Measurements from ENCODE around the gene CANT1. TPM values are rescaled to one million over a fixed set of nuclear protein-coding genes. Genes with fewer than 3 reads are reported as not detected.

Gene CANT1
- total and polyA plus RNA-seq, 2 of the 13 experiments (the other 11 are each of a cell fraction or from before 2014, with no cell fraction given), result 34.1 to 42.1 TPM

GRCh38 chr17:78973792-78974520, 35.6 kb downstream of the CANT1 start (continued):
- TF ChIP-seq RBM22 (optimal IDR thresholded peaks at IDR 0.05; ENCODE audit: low read length), result peak; percentile 26
- TF ChIP-seq POLR2A (IDR thresholded peaks at IDR 0.05; ENCODE audit: insufficient read depth in 1 of 2, low read depth in 2 of 2, low read length in 2 of 2), result peak in 1 of 2 experiments; percentile 9; a peak in 2 of 4 replicates
- no peak for TF ChIP-seq ZNF550 (CRISPR knock-in tag; IDR thresholded peaks at IDR 0.05; ENCODE audit: borderline replicate concordance)
- TF ChIP-seq SNAI1 (CRISPR knock-in tag; IDR thresholded peaks at IDR 0.05; ENCODE audit: borderline replicate concordance), result no peak

DNA sequence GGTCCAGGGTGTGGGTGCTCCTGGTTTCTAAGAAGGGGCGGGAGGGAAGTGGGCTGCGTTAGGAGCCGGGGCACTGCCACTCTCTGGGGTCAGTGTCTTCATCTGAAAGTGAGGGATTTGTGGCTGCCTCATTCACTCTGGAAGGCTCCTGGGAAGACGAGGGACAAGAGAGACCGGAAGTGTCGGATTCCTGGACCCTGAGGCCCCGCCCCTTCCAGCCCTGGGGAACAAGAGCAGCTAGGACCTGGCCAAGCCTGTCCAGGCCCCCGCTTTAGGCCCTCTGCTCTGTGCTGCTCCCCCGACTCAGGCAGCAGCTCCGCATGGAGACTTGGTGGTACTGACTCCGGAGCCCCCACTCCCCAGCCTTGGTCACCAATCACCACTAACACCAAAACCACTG, 36.4 kb downstream of the CANT1 start:
- Histone ChIP-seq H2AFZ (ENCODE audit: low read length) (no peak overlapping the region), H4K20me1 (ENCODE audit: insufficient read depth, low read length) (peaks cover 16% of the 10 kb centered on the region; the same call in 1 of the 2 replicates), H3K27ac (ENCODE audit: extremely low read length, insufficient read depth, low read length) (no peak overlapping the region), H3K4me3 (replicated peaks in 1 of 3; ENCODE audit: insufficient read depth in 1 of 3, low read depth in 2 of 3, low read length in 3 of 3) (no peak overlapping the region), H3K9me3 (ENCODE audit: low read length) (no peaks in the 10 kb centered on the region), H3K36me3 (replicated peaks in 1 of 2; ENCODE audit: control insufficient read depth in 1 of 2, insufficient read depth in 2 of 2, low read length in 2 of 2) (peaks cover 10 to 54% of the 10 kb centered on the region in 2 experiments), H3K4me2 (ENCODE audit: low read depth, low read length) (no peak overlapping the region), H3K27me3 (ENCODE audit: control insufficient read depth in 1 of 2, insufficient read depth in 2 of 2, low read length in 2 of 2) (no peaks in the 10 kb centered on the region), H3K79me2 (ENCODE audit: insufficient read depth, low read length) (peaks cover 13% of the 10 kb centered on the region), H3K4me1 (ENCODE audit: insufficient read depth, low read length) (peaks cover 47% of the 10 kb centered on the region), H3K9ac (ENCODE audit: insufficient read depth, low read depth, low read length) (no peak overlapping the region)
- CTCF ChIA-PET (ENCODE audit: low intra/inter-chr PET ratio, low total read pairs), result no interaction called here
- no TSS peak for BruUV-seq (replicated peaks)
- DNase-seq (ENCODE audit: low spot score) (no peak), ATAC-seq (peak; percentile 1; the same call in 1 of the 3 replicates), FAIRE-seq (no peak)
- intact Hi-C loops (cut with micrococcal nuclease; ENCODE audit: unreplicated experiment), result no loop called here
- TF ChIP-seq, protein P1, sequence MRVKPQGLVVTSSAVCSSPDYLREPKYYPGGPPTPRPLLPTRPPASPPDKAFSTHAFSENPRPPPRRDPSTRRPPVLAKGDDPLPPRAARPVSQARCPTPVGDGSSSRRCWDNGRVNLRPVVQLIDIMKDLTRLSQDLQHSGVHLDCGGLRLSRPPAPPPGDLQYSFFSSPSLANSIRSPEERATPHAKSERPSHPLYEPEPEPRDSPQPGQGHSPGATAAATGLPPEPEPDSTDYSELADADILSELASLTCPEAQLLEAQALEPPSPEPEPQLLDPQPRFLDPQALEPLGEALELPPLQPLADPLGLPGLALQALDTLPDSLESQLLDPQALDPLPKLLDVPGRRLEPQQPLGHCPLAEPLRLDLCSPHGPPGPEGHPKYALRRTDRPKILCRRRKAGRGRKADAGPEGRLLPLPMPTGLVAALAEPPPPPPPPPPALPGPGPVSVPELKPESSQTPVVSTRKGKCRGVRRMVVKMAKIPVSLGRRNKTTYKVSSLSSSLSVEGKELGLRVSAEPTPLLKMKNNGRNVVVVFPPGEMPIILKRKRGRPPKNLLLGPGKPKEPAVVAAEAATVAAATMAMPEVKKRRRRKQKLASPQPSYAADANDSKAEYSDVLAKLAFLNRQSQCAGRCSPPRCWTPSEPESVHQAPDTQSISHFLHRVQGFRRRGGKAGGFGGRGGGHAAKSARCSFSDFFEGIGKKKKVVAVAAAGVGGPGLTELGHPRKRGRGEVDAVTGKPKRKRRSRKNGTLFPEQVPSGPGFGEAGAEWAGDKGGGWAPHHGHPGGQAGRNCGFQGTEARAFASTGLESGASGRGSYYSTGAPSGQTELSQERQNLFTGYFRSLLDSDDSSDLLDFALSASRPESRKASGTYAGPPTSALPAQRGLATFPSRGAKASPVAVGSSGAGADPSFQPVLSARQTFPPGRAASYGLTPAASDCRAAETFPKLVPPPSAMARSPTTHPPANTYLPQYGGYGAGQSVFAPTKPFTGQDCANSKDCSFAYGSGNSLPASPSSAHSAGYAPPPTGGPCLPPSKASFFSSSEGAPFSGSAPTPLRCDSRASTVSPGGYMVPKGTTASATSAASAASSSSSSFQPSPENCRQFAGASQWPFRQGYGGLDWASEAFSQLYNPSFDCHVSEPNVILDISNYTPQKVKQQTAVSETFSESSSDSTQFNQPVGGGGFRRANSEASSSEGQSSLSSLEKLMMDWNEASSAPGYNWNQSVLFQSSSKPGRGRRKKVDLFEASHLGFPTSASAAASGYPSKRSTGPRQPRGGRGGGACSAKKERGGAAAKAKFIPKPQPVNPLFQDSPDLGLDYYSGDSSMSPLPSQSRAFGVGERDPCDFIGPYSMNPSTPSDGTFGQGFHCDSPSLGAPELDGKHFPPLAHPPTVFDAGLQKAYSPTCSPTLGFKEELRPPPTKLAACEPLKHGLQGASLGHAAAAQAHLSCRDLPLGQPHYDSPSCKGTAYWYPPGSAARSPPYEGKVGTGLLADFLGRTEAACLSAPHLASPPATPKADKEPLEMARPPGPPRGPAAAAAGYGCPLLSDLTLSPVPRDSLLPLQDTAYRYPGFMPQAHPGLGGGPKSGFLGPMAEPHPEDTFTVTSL (CRISPR knock-in tag; IDR thresholded peaks at IDR 0.05; ENCODE audit: borderline replicate concordance), result no peak
- peak; percentile 17 for TF ChIP-seq AGO1 (IDR thresholded peaks at IDR 0.05; ENCODE audit: low read depth, low read length, poor library complexity, severe bottlenecking)
- no peak for TF ChIP-seq ZBTB39 (CRISPR knock-in tag; IDR thresholded peaks at IDR 0.05)
- no peak for TF ChIP-seq DDIT3 (CRISPR knock-in tag; IDR thresholded peaks at IDR 0.05)
- no peak for TF ChIP-seq ZSCAN22 (CRISPR knock-in tag; IDR thresholded peaks at IDR 0.05)
- TF ChIP-seq AGO2 (optimal IDR thresholded peaks at IDR 0.05; ENCODE audit: low read depth, low read length), result peak; percentile 2
- TF ChIP-seq NFYC (CRISPR knock-in tag; IDR thresholded peaks at IDR 0.05), result no peak
- POLR2A ChIA-PET, result interaction anchor here (3.4 to 5.1 kb wide), 2 partner anchors 11 to 108 kb away, joined by 15 to 25 read pairs; no protein-coding TSS in a partner anchor
- WGBS (ENCODE audit: low lambda C conversion rate), result 95% methylated on average over 11 of the region's 11 CpGs
- in situ Hi-C loops (cut with HindIII; ENCODE audit: extremely low pct_ligation_motif_present, low pct_unique_long_range_greater_than_20kb), result loop anchor here (5.0 kb wide), 1 partner anchor 91 kb away; no protein-coding TSS in a partner anchor
